Hematopoietic multipotent progenitor cell treated with erythropoietin and hydrocortisone succinate and interleukin-3 and kit ligand, for 15 days (in vitro differentiated cells): ENCODE results near the gene GRHL3.

Source experiments
- DNase-seq: peaks from one replicate; pipeline ENCODE4 v3.0.0-alpha.2; 2015; ENCODE audit warnings: low spot score

The GRHL3 gene

GRCh38 chr1:24343412-24344089 lies 24.4 kb downstream of the GRHL3 start:
- no peak for DNase-seq

- no peak for DNase-seq
Observed at GRCh38 chr1:24344090-24344742, 25.1 kb downstream of the GRHL3 start.

- no peak for DNase-seq
Observed at GRCh38 chr1:24345334-24345733, 26.2 kb downstream of the GRHL3 start.

- DNase-seq: no peak
Observed at GRCh38 chr1:24347159-24347934, 28.2 kb downstream of the GRHL3 start.

GRCh38 chr1:24348196-24348595 lies 29.0 kb downstream of the GRHL3 start:
- no peak for DNase-seq

GRCh38 chr1:24349891-24350290 lies 30.7 kb downstream of the GRHL3 start:
- no peak for DNase-seq

GRCh38 chr1:24351247-24351646 lies 32.1 kb downstream of the GRHL3 start:
- no peak for DNase-seq

GRCh38 chr1:24351918-24352627 lies 32.9 kb downstream of the GRHL3 start:
- no peak for DNase-seq

GRCh38 chr1:24353292-24353891 lies 34.2 kb downstream of the GRHL3 start:
- no peak for DNase-seq

GRCh38 chr1:24355466-24355865 lies 36.3 kb downstream of the GRHL3 start:
- DNase-seq: no peak

- no peak for DNase-seq
Observed at GRCh38 chr1:24357038-24357437, 37.9 kb downstream of the GRHL3 start.

- DNase-seq: no peak
Observed at GRCh38 chr1:24360681-24361080, 41.5 kb downstream of the GRHL3 start.

GRCh38 chr1:24361811-24362210 lies 42.7 kb downstream of the GRHL3 start:
- no peak for DNase-seq

GRCh38 chr1:24362396-24362795 lies 43.2 kb downstream of the GRHL3 start:
- no peak for DNase-seq

GRCh38 chr1:24362982-24363614 lies 43.9 kb downstream of the GRHL3 start:
- no peak for DNase-seq

GRCh38 chr1:24363994-24364393 lies 44.8 kb downstream of the GRHL3 start:
- no peak for DNase-seq

GRCh38 chr1:24364605-24364974 lies 45.4 kb downstream of the GRHL3 start:
- DNase-seq: no peak

- no peak for DNase-seq
Observed at GRCh38 chr1:24364975-24365678, 46.0 kb downstream of the GRHL3 start.

GRCh38 chr1:24366707-24367106 lies 47.5 kb downstream of the GRHL3 start:
- no peak for DNase-seq

GRCh38 chr1:24369199-24369598 lies 50.0 kb downstream of the GRHL3 start:
- no peak for DNase-seq

GRCh38 chr1:24369801-24370200 lies 50.6 kb downstream of the GRHL3 start:
- no peak for DNase-seq
